ENCODE data around the gene DDX1. TPM values are rescaled to one million over a fixed set of nuclear protein-coding genes. Genes with fewer than 3 reads are reported as not detected.

DDX1 gene
- total and polyA plus RNA-seq, 2 experiments from 2014 or later: 72.6 to 101 TPM

GRCh38 chr2:15584316-15584715 lies 7.4 kb upstream of the DDX1 start:
- Histone ChIP-seq H3K79me2 (ENCODE audit: insufficient read depth) (no peaks in the 10 kb centered on the region), H3K36me3 (ENCODE audit: low read depth) (no peaks in the 10 kb centered on the region), H3K9me2 (ENCODE audit: insufficient read depth) (no peaks in the 10 kb centered on the region), H2AFZ (no peak overlapping the region), H3K4me1 (ENCODE audit: insufficient read depth) (peaks cover 6% of the 10 kb centered on the region), H3K4me2 (ENCODE audit: unreplicated experiment) (no peak overlapping the region), H3K27me3 (replicated peaks; ENCODE audit: insufficient read depth) (no peaks in the 10 kb centered on the region), H4K20me1 (ENCODE audit: insufficient read depth) (no peaks in the 10 kb centered on the region), H3K27ac (no peak overlapping the region), H3F3A (ENCODE audit: insufficient read depth) (0 out of 2 replicates have a peak, but pooled peaks cover under 1% of the 10 kb centered on the region), H3K9me3 (ENCODE audit: low read depth) (no peaks in the 10 kb centered on the region), H3K9ac (no peak overlapping the region), H3K4me3 (no peak overlapping the region)
- DNase-seq: no peak
- in situ Hi-C loops (cut with MboI): no loop called here
- TF ChIP-seq EZH2phosphoT487 (IDR thresholded peaks at IDR 0.05; ENCODE audit: insufficient read depth, low read depth) (no peak), EZH2 (IDR thresholded peaks at IDR 0.05; ENCODE audit: insufficient read depth, poor library complexity, severe bottlenecking) (no peak)

GRCh38 chr2:15584767-15585469 lies 6.8 kb upstream of the DDX1 start:
- Histone ChIP-seq H2AFZ (no peak overlapping the region), H3K9ac (no peak overlapping the region), H3K9me2 (ENCODE audit: insufficient read depth) (no peaks in the 10 kb centered on the region), H3K4me1 (ENCODE audit: insufficient read depth) (no peaks in the 10 kb centered on the region), H3K9me3 (ENCODE audit: low read depth) (no peaks in the 10 kb centered on the region), H3K27ac (no peak overlapping the region), H3K4me3 (no peak overlapping the region), H3K36me3 (ENCODE audit: low read depth) (no peaks in the 10 kb centered on the region), H3K4me2 (ENCODE audit: unreplicated experiment) (no peak overlapping the region), H3K79me2 (ENCODE audit: insufficient read depth) (no peaks in the 10 kb centered on the region), H3K27me3 (replicated peaks; ENCODE audit: insufficient read depth) (no peaks in the 10 kb centered on the region), H4K20me1 (ENCODE audit: insufficient read depth) (no peaks in the 10 kb centered on the region), H3F3A (ENCODE audit: insufficient read depth) (no peaks in the 10 kb centered on the region)
- DNase-seq: peak; percentile 56
- 74 to 81% methylated on average over 2 of the region's 2 CpGs for WGBS, 2 experiments (ENCODE audit: low coverage in 1 of 2, low lambda C conversion rate in 2 of 2, missing lambda C conversion rate in 2 of 2)
- in situ Hi-C loops (cut with MboI): no loop called here
- TF ChIP-seq EZH2phosphoT487 (IDR thresholded peaks at IDR 0.05; ENCODE audit: insufficient read depth, low read depth): no peak
- TF ChIP-seq EZH2 (IDR thresholded peaks at IDR 0.05; ENCODE audit: insufficient read depth, poor library complexity, severe bottlenecking): no peak

DNA sequence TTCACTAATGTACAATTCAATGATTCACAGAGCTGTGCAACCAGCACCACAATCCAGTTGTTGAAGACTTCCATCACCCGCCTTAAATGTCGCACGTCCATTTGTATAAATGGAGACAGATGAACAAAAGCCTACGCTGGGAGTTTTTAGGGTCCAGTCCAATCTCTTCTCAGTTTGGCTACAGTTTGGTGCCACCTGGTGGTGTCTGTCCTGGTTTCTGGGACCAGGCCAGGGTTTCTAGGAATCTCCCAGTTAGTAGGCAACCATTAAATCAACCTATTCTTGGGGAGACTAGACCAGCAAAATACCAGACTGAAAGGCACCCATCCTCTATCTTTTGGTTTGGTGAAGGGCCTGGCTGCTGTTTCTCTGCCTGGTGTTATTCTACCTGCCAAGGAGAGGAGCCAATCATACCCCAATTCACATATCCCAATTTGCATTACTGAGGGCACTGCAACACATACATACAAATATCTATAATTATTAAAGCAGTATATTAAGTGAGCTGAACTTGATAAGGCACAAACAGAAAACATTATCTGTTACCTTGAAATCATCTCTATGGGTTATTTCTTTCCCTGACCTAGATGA lies 3.2 kb upstream of the DDX1 start:
- Histone ChIP-seq H3K27me3 (replicated peaks; ENCODE audit: insufficient read depth) (no peaks in the 10 kb centered on the region), H3K9me3 (ENCODE audit: low read depth) (no peaks in the 10 kb centered on the region), H3K27ac (no peak overlapping the region), H3K4me1 (ENCODE audit: insufficient read depth) (peaks cover 11% of the 10 kb centered on the region), H3K4me3 (no peak overlapping the region), H3K9me2 (ENCODE audit: insufficient read depth) (no peaks in the 10 kb centered on the region), H3K4me2 (ENCODE audit: unreplicated experiment) (no peak overlapping the region), H4K20me1 (ENCODE audit: insufficient read depth) (peaks cover 6% of the 10 kb centered on the region; the same call in 1 of the 2 replicates), H3K36me3 (ENCODE audit: low read depth) (no peaks in the 10 kb centered on the region), H2AFZ (no peak overlapping the region), H3K79me2 (ENCODE audit: insufficient read depth) (peaks cover 15% of the 10 kb centered on the region), H3K9ac (no peak overlapping the region), H3F3A (ENCODE audit: insufficient read depth) (peaks cover 3% of the 10 kb centered on the region; the same call in 1 of the 2 replicates)
- in situ Hi-C loops (cut with MboI): no loop called here
- DNase-seq: peak; percentile 71
- 48 to 52% methylated on average over 4 of the region's 4 CpGs for WGBS, 2 experiments (ENCODE audit: low coverage in 1 of 2, low lambda C conversion rate in 2 of 2, missing lambda C conversion rate in 2 of 2)
- TF ChIP-seq EZH2phosphoT487 (IDR thresholded peaks at IDR 0.05; ENCODE audit: insufficient read depth, low read depth) (no peak), EZH2 (IDR thresholded peaks at IDR 0.05; ENCODE audit: insufficient read depth, poor library complexity, severe bottlenecking) (no peak)

DNA sequence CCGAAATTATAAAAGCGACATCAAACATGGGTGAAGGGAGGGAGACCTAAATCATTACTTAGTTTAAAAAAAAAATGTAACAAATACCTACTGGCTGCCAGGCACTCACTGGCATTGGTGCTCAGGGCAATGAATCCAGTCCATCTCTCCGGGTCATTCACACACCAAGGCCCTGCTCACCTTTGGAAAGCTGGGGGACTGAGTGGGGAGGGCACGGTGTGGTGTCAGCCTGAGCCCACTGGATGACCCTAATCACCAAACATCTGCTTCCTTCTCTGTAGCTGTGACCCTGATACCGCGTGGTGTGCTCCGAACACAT lies 336 bp upstream of the DDX1 start:
- in situ Hi-C loops (cut with MboI): no loop called here
- Histone ChIP-seq H3K4me2 (ENCODE audit: unreplicated experiment) (peak overlapping the region; percentile 87), H3K9me3 (ENCODE audit: low read depth) (no peaks in the 10 kb centered on the region), H3K4me1 (ENCODE audit: insufficient read depth) (peaks cover 14% of the 10 kb centered on the region), H3K27ac (peak overlapping the region; percentile 96), H3K9me2 (ENCODE audit: insufficient read depth) (no peaks in the 10 kb centered on the region), H3K79me2 (ENCODE audit: insufficient read depth) (peaks cover 44% of the 10 kb centered on the region), H3K9ac (peak overlapping the region; percentile 97), H3K27me3 (replicated peaks; ENCODE audit: insufficient read depth) (no peaks in the 10 kb centered on the region), H2AFZ (peak overlapping the region; percentile 98), H3F3A (ENCODE audit: insufficient read depth) (peaks cover 3% of the 10 kb centered on the region; the same call in 1 of the 2 replicates), H4K20me1 (ENCODE audit: insufficient read depth) (peaks cover 11% of the 10 kb centered on the region; the same call in 1 of the 2 replicates), H3K36me3 (ENCODE audit: low read depth) (peaks cover 17% of the 10 kb centered on the region), H3K4me3 (peak overlapping the region; percentile 98)
- TF ChIP-seq EZH2 (IDR thresholded peaks at IDR 0.05; ENCODE audit: insufficient read depth, poor library complexity, severe bottlenecking) (no peak), EZH2phosphoT487 (IDR thresholded peaks at IDR 0.05; ENCODE audit: insufficient read depth, low read depth) (no peak)
- 4% methylated on average over 7 of the region's 7 CpGs for WGBS, 2 experiments (ENCODE audit: low coverage in 1 of 2, low lambda C conversion rate in 2 of 2, missing lambda C conversion rate in 2 of 2)
- no peak for DNase-seq

Data from GM23248 (cell line).